ENCODE results near the gene PODXL2. TPM values are rescaled to one million over a fixed set of nuclear protein-coding genes. Genes with fewer than 3 reads are reported as not detected.

Gene PODXL2
- total RNA-seq, 1 experiment from 2014 or later, result 33.6 TPM

DNA sequence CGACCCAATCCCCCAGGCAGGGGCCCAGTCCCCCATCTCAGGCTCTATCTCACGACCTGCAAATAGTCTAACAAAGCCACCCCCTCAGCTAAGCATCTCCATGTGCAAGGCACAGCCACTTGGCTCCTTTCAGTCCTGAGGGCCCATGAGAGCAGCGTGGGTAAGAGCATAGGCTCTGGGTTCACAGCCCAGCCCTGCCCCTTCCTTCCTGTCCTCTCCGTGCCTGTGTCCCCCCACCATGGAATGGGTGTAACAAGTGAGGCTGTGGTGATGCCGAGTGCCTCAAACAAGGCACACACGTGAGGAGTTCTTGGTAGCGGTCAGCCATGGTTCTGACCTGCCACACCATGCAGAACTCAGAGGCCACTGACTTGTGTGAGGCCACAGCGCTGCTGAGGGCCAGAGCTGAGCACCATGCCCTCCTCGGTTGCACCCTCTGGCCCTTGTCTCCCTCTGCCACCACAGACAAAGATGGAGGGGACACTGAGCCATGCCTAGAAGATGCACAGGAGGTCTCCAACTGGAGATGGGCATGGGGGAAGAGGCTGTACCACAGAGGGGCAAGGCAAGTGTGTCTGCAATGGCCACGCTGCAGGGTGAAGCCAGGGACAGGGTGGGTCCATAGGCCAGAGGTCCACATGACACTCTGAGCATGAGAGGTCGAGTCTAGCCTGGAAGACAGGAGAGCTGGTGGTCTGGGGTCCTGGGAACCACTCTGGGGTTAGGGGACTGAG lies 48.5 kb upstream of the PODXL2 start:
- Mint-ChIP-seq H3K4me1 (no peaks in the 10 kb centered on the region), H3K27ac (no peak overlapping the region; the same call in 1 of the 2 replicates), H3K27me3 (ENCODE audit: low read depth) (no peaks in the 10 kb centered on the region), H3K4me3 (no peak overlapping the region), H3K36me3 (no peaks in the 10 kb centered on the region), H3K9me3 (no peaks in the 10 kb centered on the region)
- no peak for DNase-seq (ENCODE audit: low spot score)
- CTCF ChIA-PET, result no interaction called here
- TF ChIP-seq GRHL2 (CRISPR knock-in tag; IDR thresholded peaks at IDR 0.05; ENCODE audit: insufficient replicate concordance, severe bottlenecking) (no peak), KAT7 (CRISPR knock-in tag; IDR thresholded peaks at IDR 0.05; ENCODE audit: borderline replicate concordance) (no peak), FOXK1 (CRISPR knock-in tag; IDR thresholded peaks at IDR 0.05) (no peak), ERG (CRISPR knock-in tag; IDR thresholded peaks at IDR 0.05) (no peak), EMX1 (CRISPR knock-in tag; IDR thresholded peaks at IDR 0.05) (no peak), ZNF138 (CRISPR knock-in tag; conservative IDR thresholded peaks at IDR 0.05) (no peak), PRRX2 (CRISPR knock-in tag; IDR thresholded peaks at IDR 0.05) (no peak), ZNF263 (CRISPR knock-in tag; IDR thresholded peaks at IDR 0.05; ENCODE audit: low read depth) (no peak), ZNF671 (CRISPR knock-in tag; IDR thresholded peaks at IDR 0.05) (no peak), GABPB1 (CRISPR knock-in tag; IDR thresholded peaks at IDR 0.05) (no peak), SMAD3 (CRISPR knock-in tag; IDR thresholded peaks at IDR 0.05; ENCODE audit: borderline replicate concordance) (no peak), TP53 (CRISPR knock-in tag; IDR thresholded peaks at IDR 0.05) (no peak)
- TF ChIP-seq, protein P1, sequence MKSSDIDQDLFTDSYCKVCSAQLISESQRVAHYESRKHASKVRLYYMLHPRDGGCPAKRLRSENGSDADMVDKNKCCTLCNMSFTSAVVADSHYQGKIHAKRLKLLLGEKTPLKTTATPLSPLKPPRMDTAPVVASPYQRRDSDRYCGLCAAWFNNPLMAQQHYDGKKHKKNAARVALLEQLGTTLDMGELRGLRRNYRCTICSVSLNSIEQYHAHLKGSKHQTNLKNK (CRISPR knock-in tag; IDR thresholded peaks at IDR 0.05), result no peak
- TF ChIP-seq, protein P2, sequence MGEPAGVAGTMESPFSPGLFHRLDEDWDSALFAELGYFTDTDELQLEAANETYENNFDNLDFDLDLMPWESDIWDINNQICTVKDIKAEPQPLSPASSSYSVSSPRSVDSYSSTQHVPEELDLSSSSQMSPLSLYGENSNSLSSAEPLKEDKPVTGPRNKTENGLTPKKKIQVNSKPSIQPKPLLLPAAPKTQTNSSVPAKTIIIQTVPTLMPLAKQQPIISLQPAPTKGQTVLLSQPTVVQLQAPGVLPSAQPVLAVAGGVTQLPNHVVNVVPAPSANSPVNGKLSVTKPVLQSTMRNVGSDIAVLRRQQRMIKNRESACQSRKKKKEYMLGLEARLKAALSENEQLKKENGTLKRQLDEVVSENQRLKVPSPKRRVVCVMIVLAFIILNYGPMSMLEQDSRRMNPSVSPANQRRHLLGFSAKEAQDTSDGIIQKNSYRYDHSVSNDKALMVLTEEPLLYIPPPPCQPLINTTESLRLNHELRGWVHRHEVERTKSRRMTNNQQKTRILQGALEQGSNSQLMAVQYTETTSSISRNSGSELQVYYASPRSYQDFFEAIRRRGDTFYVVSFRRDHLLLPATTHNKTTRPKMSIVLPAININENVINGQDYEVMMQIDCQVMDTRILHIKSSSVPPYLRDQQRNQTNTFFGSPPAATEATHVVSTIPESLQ (CRISPR knock-in tag; IDR thresholded peaks at IDR 0.05), result no peak
- TF ChIP-seq, protein P3, sequence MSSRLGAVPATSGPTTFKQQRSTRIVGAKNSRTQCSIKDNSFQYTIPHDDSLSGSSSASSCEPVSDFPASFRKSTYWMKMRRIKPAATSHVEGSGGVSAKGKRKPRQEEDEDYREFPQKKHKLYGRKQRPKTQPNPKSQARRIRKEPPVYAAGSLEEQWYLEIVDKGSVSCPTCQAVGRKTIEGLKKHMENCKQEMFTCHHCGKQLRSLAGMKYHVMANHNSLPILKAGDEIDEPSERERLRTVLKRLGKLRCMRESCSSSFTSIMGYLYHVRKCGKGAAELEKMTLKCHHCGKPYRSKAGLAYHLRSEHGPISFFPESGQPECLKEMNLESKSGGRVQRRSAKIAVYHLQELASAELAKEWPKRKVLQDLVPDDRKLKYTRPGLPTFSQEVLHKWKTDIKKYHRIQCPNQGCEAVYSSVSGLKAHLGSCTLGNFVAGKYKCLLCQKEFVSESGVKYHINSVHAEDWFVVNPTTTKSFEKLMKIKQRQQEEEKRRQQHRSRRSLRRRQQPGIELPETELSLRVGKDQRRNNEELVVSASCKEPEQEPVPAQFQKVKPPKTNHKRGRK (CRISPR knock-in tag; IDR thresholded peaks at IDR 0.05; ENCODE audit: borderline replicate concordance), result no peak
- TF ChIP-seq, protein P4, sequence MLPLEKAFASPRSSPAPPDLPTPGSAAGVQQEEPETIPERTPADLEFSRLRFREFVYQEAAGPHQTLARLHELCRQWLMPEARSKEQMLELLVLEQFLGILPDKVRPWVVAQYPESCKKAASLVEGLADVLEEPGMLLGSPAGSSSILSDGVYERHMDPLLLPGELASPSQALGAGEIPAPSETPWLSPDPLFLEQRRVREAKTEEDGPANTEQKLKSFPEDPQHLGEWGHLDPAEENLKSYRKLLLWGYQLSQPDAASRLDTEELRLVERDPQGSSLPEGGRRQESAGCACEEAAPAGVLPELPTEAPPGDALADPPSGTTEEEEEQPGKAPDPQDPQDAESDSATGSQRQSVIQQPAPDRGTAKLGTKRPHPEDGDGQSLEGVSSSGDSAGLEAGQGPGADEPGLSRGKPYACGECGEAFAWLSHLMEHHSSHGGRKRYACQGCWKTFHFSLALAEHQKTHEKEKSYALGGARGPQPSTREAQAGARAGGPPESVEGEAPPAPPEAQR (CRISPR knock-in tag; IDR thresholded peaks at IDR 0.05), result no peak
- TF ChIP-seq, protein P5, sequence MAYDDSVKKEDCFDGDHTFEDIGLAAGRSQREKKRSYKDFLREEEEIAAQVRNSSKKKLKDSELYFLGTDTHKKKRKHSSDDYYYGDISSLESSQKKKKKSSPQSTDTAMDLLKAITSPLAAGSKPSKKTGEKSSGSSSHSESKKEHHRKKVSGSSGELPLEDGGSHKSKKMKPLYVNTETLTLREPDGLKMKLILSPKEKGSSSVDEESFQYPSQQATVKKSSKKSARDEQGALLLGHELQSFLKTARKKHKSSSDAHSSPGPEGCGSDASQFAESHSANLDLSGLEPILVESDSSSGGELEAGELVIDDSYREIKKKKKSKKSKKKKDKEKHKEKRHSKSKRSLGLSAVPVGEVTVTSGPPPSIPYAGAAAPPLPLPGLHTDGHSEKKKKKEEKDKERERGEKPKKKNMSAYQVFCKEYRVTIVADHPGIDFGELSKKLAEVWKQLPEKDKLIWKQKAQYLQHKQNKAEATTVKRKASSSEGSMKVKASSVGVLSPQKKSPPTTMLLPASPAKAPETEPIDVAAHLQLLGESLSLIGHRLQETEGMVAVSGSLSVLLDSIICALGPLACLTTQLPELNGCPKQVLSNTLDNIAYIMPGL (CRISPR knock-in tag; IDR thresholded peaks at IDR 0.05), result no peak
- no peak for ATAC-seq
- POLR2A ChIA-PET, result no interaction called here
